HG02642 (cell line): Measurements from ENCODE around the gene CYP27C1.

Experiments used
- ATAC-seq: cut with Tn5 transposase; IDR thresholded peaks from one replicate; pipeline ENCODE4 v1.9.1; 2021; ENCODE audit warnings: mild to moderate bottlenecking; ENCODE audit not compliant: unreplicated experiment, poor library complexity

The CYP27C1 gene

DNA sequence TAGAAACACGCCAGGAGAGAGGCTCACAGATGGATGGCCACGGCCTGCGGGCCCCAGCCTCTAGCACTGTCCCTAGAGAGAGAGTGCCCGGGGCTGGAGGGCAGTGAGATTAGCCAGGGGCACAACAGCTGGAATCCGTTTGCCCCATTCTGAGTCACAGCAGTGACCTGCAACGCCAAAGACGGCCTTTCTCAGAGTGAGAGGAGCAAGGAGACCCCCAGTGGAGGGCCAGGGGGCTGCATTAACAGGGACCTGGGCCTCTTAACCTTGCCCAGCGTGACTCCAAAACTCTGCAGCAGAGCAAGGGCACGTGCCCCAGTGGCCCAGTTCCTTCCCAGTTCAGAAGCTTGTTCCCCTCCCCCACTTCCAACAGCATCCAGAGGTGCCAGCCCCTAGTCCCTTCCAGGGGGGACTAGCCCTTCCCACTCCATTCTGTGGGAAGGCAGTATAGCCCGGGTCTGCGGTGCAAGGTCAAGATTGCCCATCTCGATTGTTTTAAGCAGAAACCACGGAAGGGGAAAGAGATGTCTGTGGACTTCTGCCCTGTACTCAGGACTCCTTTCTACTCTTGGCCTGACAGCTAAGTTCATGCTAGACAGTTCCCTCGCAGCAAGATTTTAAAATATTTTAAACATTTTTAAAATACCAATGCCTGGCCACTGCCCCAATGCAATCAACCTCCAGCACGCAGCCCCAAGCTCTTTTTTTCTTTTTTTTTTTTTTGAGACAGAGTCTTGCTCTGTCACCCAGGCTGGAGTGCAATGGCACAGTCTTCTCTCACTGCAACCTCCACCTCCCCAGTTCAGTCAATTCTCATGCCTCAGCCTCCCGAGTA is 62.2 kb downstream of the CYP27C1 start:
- ATAC-seq = no peak

DNA sequence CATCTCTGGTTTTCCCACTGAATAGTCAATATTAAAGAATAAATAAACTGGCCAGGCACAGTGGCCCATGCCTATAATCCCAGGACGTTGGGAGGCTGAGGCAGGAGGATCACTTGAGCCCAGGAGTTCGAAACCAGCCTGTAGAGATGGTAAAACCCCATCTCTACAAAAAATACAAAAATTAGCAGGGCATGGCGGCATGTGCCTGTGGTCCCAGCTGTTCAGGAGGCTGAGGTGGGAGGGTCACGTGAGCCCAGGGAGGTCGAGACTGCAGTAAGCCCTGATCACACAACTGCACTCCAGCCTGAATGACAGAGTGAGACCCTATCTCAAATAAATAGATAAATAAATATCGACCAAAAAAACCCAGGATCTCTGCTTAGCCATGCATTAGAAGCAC is 63.0 kb downstream of the CYP27C1 start:
- no peak for ATAC-seq

DNA sequence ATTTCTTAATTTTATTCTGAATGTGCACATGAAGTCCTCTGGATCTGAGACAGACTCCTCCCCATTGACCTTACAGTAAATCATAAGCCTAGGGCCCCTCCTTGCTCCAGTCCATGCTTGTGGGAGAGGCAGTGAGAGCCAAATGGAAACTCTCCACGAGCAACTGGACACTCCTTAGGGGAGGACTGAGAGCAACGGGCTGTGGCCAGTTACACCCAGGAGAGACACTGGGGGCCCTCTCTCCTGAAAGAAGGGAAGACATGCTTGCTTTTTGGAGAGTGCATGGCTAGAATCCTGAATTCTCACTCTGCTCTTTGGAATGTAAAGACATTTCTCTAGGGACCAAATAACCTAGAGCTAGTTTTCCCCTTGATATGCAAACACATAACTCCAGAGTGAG is 64.2 kb downstream of the CYP27C1 start:
- no peak for ATAC-seq

DNA sequence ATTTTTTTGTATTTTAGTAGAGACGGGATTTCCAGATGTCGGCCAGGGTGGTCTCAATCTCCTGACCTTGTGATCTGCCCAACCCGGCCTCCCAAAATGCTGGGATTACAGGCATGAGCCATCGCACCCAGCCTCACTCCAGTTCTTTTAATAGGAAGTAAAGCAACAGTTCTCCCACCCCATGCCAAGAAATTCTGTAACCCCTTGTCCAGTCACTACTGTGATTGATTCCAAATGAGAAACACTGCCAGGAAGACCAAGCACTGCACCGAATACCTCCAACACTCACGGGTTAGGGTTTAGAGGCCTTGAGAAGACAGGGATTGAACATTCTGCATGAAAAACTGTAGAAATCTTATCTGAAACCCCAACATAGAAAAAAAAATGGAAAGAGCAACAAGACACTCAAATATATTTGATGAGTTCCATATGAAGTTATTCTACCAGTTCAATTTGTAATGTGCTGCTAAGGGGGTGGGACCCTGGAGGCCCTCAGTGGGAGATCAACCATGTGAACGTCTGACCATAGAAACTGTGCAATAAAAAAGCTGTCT is 65.0 kb downstream of the CYP27C1 start:
- ATAC-seq = no peak

DNA sequence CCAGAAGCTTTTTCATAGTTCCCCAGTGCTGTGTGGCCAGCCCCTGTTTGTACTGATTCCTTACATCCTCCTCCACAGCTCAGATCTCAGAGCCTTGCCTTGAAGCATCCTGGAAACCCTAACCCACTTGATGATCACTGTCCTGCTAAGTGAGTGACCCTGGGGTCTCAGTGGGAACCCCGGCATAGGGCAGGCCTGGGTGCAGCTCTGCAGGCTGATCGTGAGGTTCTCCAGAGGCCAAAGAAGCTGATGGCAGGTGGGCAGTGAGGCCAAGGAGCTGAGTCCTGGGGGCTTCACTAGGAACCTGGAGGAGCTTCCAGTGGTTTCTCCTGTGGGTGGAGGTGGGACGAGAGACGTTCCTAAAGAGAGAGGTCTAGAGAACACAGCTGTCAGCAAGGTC is 65.7 kb downstream of the CYP27C1 start:
- ATAC-seq = no peak

DNA sequence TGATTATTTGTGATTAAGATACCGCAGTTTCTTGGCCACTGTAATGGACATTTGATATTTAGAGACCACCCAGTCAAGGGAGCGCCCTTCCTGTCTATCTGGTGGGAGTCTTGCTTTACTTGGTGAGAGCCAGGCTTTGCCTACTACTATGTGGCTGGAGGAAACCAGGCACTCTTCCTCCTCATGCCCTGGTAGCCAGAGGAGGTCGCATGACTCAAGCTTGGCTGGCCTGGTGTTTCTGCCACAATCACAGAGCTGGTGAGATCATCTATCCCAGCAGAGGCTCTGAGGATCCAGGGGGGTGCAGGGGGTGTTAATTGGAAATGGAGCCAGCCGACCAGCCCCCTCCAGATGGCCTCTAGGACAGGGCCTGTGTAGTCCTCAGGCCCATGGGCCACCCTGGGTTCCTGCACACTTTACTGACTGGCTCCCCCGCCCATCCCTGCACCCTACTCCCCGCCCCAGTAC is 66.4 kb downstream of the CYP27C1 start:
- ATAC-seq = no peak

DNA sequence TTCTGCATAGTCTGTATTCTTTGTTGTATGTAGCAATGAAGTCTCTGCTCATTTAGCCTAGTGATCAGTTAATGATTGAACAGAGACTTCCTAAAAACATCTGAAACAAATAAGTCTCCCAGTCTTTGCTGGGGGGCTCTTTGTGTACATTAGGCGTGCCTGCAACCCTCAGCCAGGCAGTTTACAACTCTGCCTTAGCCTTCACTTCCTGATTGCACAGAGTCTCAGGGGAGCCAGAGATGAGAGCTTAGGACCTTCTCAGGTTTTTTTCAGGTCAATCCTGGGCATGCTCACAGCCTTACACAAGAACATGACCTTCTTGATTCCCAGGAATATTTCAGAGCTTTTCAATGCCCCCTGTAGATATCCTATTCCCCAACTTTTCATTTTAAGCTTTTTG is 69.1 kb downstream of the CYP27C1 start:
- no peak for ATAC-seq

DNA sequence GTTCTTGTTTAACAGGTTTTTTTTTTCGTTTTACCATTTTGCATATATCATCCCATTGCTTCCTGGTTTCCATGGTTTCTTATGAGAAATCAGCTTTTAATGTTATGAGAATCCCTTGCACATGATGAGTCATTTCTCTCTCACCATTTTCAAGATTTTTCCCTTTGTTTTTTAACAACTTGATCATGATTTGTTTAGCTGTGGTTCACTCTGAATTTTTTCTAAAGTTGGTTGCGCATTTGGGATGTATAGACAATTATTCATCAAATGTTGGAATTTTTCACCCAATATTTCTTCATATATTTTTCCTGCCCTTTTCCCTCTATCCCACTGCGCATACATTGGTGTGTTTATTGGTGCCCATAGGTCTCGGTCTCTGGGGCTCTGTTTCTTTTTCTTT is 70.7 kb downstream of the CYP27C1 start:
- ATAC-seq = no peak

DNA sequence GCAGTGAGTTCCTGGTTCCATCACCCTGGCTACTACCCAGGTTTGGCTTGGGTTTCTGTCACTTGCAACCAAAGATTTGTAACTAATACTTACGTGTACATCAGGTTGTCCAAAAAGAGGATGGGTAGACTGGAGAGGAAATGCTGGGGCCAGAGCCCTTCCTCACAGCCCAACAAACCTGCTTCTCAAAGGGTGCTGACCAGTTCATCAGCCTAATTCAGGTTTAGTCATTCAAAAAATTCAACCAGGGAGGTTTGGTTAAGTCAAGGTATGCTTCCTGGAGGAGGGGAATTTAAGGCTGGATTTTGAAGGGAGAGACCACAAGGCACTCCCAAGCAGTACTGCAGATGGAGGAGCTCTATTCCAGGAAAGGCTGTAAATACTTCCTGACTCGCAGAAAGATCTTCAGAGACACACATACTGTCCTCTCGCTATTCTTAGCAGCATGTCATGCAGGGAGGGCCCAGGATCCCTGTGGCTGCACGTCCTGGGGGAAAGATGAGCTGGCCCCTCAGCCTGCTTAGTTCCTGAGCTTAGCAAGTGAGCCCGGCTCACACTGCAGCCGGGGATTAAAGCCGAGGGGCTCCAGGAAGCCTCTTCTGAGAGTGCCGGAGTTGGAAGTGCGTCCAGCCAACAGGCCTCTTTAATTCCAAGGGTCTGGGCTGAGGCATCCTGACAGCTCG is 73.1 kb downstream of the CYP27C1 start:
- ATAC-seq = no peak

DNA sequence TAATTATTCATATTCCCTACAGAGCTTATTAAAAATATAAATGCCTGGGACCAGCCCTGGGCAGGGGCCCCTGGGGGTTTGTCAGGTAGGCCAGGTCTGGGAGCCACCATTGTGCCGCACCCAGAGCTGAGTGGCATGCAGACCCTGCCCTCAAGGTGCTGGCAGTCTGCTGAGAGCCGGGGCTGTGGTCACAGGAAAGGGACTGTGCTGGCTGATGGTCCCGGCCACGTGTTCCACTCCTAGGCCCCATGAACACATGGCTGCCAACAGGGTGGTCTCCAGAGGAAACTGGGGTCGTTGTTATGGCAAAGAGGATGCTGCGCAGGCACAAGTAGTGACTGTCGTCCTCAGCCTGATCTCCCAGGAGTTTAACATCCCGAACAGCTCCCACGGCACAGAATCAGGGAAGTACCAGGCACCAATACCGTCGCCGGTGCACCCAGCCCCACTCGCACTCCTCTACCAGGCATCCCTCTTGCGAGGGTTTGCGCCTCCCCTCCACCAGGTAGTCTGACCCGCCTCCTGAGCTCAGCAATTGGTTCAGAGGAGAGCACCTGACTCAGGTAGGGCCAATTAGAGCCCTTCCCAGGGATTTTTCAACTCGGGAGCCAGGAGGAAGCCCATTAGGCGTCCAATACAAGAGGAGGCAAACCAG is 73.9 kb downstream of the CYP27C1 start:
- no peak for ATAC-seq

DNA sequence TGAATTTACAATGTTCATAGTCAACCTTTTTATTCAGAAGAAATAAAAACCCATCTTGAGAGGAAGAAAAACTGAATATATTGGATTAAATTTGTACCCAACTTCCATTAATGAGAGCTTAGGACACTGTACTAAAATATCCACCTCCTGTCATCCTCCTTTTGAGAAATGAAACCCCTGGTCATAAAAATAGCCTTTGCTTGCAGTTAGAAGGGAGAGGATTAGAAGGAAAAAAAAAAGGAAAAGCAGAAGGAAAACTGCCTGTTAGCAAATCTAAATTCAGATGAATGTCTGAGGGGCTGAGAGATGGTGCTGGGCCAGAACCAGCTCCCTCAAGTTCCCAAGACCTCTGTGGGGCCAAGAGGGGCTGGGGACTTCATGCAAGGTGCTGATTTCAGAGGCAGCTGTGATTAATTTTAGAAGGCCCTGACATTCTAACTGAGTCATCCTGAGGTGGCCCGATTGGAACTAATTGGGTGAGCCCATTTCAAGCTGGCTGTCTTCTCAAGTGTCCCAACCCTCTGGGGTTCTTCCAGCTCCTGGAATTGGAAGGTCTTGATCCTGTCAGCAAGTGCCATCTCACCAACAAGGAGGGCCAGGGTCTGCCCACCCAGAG is 74.7 kb downstream of the CYP27C1 start:
- no peak for ATAC-seq

DNA sequence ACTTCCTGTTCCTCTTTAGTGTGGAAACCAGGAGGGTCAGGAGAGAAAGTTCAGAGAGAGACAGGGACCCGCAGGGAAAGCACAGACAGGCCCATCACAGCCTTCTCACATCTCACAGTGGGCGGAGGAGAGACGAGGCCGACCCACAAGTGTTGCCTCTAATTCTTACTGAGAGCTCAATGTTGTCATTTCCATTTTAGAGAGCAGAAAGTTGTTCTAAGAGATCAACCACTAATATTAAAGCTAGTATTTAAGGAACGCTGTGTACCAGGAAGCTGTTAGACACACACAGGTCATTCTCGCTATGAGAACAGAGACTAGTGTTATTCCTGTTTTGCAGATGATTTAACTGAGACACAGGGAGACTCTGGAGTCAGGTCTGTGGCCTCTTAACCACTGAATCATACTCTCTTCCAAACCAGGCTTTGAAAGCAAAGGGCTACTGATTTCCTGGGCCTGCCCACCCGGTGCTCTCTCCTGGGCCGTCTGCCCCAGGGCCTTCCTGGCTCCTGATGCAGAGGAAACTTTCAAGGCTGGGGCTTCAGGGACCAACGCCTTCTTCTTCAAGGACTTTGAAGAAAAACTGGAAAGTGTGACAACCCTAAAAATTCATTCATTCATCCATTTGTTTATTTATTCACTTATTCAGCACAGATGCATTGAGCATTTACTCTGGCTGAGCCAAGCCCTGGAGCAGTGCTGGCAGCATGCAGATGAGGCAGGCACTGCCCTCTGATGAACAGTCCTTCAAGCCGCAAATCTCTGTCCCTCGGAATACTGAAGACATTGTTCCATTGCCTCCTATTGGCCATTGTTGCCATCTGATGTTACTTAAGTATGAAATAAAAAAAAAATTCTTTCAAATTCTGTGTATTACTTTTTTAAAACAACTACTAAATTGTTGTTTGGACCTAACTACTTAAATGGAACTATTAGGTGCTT is 76.0 kb downstream of the CYP27C1 start:
- no peak for ATAC-seq

DNA sequence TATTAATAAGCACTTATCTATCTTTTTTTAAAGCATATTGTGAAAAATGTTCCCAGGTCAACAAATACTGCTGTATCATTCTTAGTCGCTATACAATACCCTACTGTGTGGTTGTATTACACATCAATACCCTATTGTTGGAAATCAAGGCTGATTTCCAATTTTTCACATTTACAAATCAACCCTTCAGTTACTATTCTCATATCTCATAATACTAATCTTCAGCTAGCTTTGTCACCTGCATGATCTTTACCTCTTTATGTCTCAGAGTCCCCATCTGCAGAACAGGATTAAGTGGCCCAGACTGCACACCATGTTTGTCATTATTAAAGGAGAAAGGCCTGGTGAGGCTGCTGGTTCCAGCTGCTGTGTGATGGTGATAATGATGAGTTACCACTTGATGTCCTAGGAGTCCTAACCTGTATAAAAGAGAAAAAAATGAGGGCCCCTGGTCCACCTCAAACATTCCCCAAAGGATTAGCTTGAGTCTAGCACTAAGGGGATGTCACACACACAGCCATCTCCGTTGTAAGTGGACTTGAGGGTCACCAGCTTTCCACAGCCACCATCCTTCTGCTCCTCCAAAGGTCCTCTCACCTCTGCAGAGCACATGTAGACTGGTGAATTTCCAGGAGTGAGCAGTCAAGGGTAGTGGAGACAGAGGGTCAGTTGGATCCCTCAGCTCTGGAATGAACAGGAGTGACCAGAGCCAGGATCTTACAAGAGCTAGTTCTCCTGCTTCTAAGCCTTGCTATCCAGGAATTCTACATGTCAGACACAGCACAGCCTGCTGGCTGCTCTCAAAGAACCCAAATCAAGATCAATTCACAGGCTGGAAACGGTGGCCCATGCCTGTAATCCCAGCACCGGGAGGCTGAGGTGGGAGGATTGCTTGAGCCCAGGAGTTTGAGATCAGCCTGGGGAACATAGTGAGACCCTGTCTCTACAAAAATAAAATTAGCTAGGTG is 77.2 kb downstream of the CYP27C1 start:
- ATAC-seq = no peak

DNA sequence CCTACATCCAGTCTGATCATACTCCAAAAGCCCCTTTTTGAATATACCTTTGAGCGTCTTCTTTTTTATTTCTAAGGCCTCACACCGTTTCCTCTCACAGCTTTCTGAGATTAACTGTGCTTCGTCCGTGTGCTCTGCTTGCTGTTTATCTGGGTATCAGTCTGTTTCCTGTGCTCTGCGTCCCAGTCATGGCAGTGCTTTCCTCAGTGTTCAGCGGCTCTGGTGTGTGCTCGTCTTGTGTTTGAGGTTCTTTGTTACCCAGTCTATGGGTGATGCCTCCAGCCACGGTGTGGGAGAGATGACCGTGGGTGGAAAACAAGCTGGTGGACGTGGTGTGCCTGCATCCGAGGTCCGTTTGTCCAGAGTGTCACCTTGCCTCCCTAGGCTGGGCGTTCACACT is 79.6 kb downstream of the CYP27C1 start:
- ATAC-seq = no peak

DNA sequence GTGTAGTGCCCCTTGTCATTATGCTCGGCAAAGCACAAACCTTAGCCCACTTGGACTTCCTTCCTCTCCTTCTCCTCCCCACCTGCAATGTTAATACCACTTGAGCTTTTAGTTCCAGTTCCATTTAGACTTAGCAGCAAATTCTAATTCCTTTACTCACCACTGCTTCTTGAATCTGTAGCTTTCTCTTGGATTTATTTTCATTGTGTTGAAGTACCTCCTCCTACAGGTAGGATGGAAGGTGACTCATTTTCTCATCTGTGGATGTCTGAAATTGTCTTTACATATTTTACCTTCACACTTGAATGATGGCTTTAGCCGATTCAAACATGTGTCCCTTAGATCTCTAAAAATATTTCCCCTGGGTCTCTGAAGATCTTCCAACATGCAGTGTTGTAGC is 80.3 kb downstream of the CYP27C1 start:
- ATAC-seq = no peak

DNA sequence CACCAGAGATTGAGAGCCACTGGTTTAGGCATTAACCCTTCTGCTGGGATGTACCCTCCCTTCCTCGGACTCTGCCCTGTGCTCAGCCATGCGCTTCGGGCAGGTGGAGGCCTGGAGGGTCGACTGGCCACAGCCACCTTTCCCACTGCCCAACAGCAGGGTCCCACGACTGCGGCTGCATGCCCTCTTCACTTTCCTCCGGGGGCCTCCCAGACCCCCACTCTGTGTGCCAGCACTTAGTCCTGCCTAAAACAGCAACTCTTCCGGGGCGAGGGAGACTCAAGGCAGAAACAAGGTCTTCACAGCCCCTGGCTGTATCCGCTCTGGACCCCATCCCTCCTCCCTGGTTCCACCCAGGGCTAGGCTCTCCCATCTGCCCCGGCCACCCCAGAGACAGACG is 81.8 kb downstream of the CYP27C1 start:
- no peak for ATAC-seq

DNA sequence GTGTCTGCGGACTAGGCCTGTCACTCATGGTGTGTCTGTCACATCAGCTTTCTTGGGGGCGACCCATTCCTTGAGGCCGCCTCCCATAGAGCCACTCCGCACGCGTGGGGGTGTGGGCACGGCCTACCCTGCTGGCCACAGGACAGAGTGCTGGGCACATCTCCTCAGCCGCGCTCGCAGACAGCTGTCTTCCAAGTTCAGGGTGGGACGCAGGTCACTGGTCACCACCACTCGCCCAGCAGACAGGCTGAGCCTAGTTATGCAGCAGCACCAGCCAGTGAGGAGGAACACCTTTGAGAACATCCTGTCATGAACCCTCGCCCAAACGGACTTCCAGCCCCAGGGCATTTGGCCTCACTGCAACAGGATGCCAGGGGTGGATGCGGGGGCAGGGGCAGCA is 82.4 kb downstream of the CYP27C1 start:
- no peak for ATAC-seq

DNA sequence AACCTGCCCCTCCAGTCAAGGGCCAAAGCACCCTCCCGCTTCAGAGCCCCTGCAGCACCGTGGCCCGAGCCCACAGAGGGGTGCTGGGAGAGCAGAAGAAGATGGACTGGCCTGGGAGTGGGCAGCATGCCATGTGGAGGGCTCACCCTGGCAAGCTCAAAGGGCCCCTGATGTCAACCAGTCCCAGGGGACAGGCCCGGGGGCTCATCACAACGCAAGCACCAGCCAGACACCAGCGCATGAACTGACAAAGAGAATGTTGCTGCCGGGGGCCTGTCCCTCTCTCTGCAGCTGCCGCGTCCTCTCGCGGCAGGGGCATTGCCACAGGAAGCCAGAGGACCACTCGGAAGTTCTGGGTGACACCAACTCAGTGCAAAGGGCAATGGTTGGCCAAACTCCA is 82.9 kb downstream of the CYP27C1 start:
- ATAC-seq = no peak
